SKM-1 treated with dmso at 0.1 percent for 144 hours (cell line): Measurements from ENCODE around the gene FNIP2.
"Not testable (repeated sequence)": the region's sequence is repeated elsewhere in the genome, so short reads cannot be mapped to it uniquely, and the experiment has no call there.

Source experiments
- DNase-seq: peaks from one replicate; lab custom pipeline; 2025; ENCODE audit not compliant: unreplicated experiment; lab: John Stamatoyannopoulos, UW

FNIP2 gene

GRCh38 chr4:158768555-158769174, at the start of gene FNIP2:
Gene FNIP2 (plus strand): TSS chr4:158769026. CDS start chr4:158769213, 187 bp downstream.
- peak; percentile 65 for DNase-seq

- DNase-seq, result no peak
Observed at GRCh38 chr4:158721680-158722079, 47.1 kb upstream of the FNIP2 start.

GRCh38 chr4:158722291-158722916, 46.4 kb upstream of the FNIP2 start:
- peak; percentile 7 for DNase-seq

GRCh38 chr4:158722917-158723793, 45.7 kb upstream of the FNIP2 start, which contains the start of gene PPID:
Gene PPID (minus strand): TSS chr4:158723396. CDS start chr4:158723288, 108 bp downstream.
- DNase-seq, result peak; percentile 60

GRCh38 chr4:158724637-158725036, 44.2 kb upstream of the FNIP2 start:
- no peak for DNase-seq

GRCh38 chr4:158726633-158727032, 42.2 kb upstream of the FNIP2 start:
- DNase-seq, result no peak

- DNase-seq, result no peak
Observed at GRCh38 chr4:158728236-158728635, 40.6 kb upstream of the FNIP2 start.

GRCh38 chr4:158729716-158730559, 38.9 kb upstream of the FNIP2 start:
- DNase-seq, result peak; percentile 26

- no peak for DNase-seq
Observed at GRCh38 chr4:158738866-158739265, 30.0 kb upstream of the FNIP2 start.

GRCh38 chr4:158739600-158739999, 29.2 kb upstream of the FNIP2 start:
- DNase-seq, result no peak

GRCh38 chr4:158741326-158742021, 27.4 kb upstream of the FNIP2 start:
- DNase-seq, result no peak

GRCh38 chr4:158746537-158746936, 22.3 kb upstream of the FNIP2 start:
- not testable (repeated sequence) for DNase-seq

GRCh38 chr4:158750379-158750778, 18.4 kb upstream of the FNIP2 start:
- no peak for DNase-seq

- no peak for DNase-seq
Observed at GRCh38 chr4:158754385-158755180, 14.2 kb upstream of the FNIP2 start.

GRCh38 chr4:158755819-158756218, 13.0 kb upstream of the FNIP2 start:
- not testable (repeated sequence) for DNase-seq

GRCh38 chr4:158756588-158756987, 12.2 kb upstream of the FNIP2 start:
- no peak for DNase-seq

- no peak for DNase-seq
Observed at GRCh38 chr4:158758142-158758541, 10.7 kb upstream of the FNIP2 start.

- DNase-seq, result no peak
Observed at GRCh38 chr4:158758703-158759102, 10.1 kb upstream of the FNIP2 start.

- not testable (repeated sequence) for DNase-seq
Observed at GRCh38 chr4:158759539-158759938, 9.3 kb upstream of the FNIP2 start.
